NCI-H82 treated with DMSO at 0.1 percent for 48 hours (cell line): ENCODE measurements around the gene KCNIP4.

ENCODE experiments used
- DNase-seq: peaks from one replicate; lab custom pipeline; 2025; ENCODE audit not compliant: unreplicated experiment; lab: John Stamatoyannopoulos, UW

Gene KCNIP4

GRCh38 chr4:21699446-21699845 lies 249.1 kb downstream of the KCNIP4 start:
- DNase-seq: no peak

- no peak for DNase-seq
These were observed 251.0 kb downstream of the KCNIP4 start for GRCh38 chr4:21697583-21697982.

GRCh38 chr4:21695141-21695540 lies 253.4 kb downstream of the KCNIP4 start:
- DNase-seq: no peak

- DNase-seq: no peak
These were observed 256.3 kb downstream of the KCNIP4 start for GRCh38 chr4:21692241-21692640.

GRCh38 chr4:21688596-21689265 lies 259.8 kb downstream of the KCNIP4 start:
- DNase-seq: peak; percentile 69

- no peak for DNase-seq
These were observed 262.7 kb downstream of the KCNIP4 start for GRCh38 chr4:21685911-21686310.

- DNase-seq: no peak
These were observed 268.2 kb downstream of the KCNIP4 start for GRCh38 chr4:21680326-21680898.

- no peak for DNase-seq
These were observed 269.9 kb downstream of the KCNIP4 start for GRCh38 chr4:21678711-21679110.

GRCh38 chr4:21677173-21677572 lies 271.4 kb downstream of the KCNIP4 start:
- no peak for DNase-seq

- no peak for DNase-seq
These were observed 284.2 kb downstream of the KCNIP4 start for GRCh38 chr4:21664355-21664754.

- DNase-seq: no peak
These were observed 291.7 kb downstream of the KCNIP4 start for GRCh38 chr4:21656832-21657231.

GRCh38 chr4:21655031-21655430 lies 293.5 kb downstream of the KCNIP4 start:
- DNase-seq: peak; percentile 85

- peak; percentile 56 for DNase-seq
These were observed 295.9 kb downstream of the KCNIP4 start for GRCh38 chr4:21652508-21653231.

- no peak for DNase-seq
These were observed 299.0 kb downstream of the KCNIP4 start for GRCh38 chr4:21649391-21650090.

- no peak for DNase-seq
These were observed 302.8 kb downstream of the KCNIP4 start for GRCh38 chr4:21645776-21646175.

GRCh38 chr4:21641696-21642095 lies 306.9 kb downstream of the KCNIP4 start:
- no peak for DNase-seq

- no peak for DNase-seq
These were observed 310.3 kb downstream of the KCNIP4 start for GRCh38 chr4:21638171-21638725.

- peak; percentile 12 for DNase-seq
These were observed 319.5 kb downstream of the KCNIP4 start for GRCh38 chr4:21628916-21629610.

- DNase-seq: no peak
These were observed 320.4 kb downstream of the KCNIP4 start for GRCh38 chr4:21628116-21628670.

- no peak for DNase-seq
These were observed 323.1 kb downstream of the KCNIP4 start for GRCh38 chr4:21625447-21625846.
